Astrocyte (in vitro differentiated cells and primary cell): ENCODE measurements around the gene CD300E. TPM values are rescaled to one million over a fixed set of nuclear protein-coding genes. Genes with fewer than 3 reads are reported as not detected.

Experiments
- DNase-seq: peaks from one replicate; pipeline ENCODE4 v3.0.0-alpha.2; 2010; ENCODE audit warnings: low read depth
- FAIRE-seq: peaks from 2 replicates; lab custom pipeline; 2011; peaks lifted over from hg19 to GRCh38; lab: Jason Lieb, UNC
- H2AFZ ChIP-seq: 2 replicates; pipeline ENCODE4 v1.6.0; 2012; ENCODE audit warnings: low read depth, low read length, inconsistent platforms
- H3K27ac ChIP-seq: 2 replicates; pipeline ENCODE4 v1.5.1; 2011; ENCODE audit warnings: low read depth, low read length, inconsistent platforms
- H3K27me3 ChIP-seq: 2 replicates; pipeline ENCODE4 v1.6.0; 2011; ENCODE audit warnings: low read length, inconsistent platforms; ENCODE audit not compliant: insufficient read depth
- H3K36me3 ChIP-seq: 2 replicates; pipeline ENCODE4 v1.5.1; 2011; ENCODE audit warnings: low read length, inconsistent platforms; ENCODE audit not compliant: insufficient read depth
- H3K4me1 ChIP-seq: 2 replicates; pipeline ENCODE4 v1.5.1; 2011; ENCODE audit warnings: low read length, inconsistent platforms; ENCODE audit not compliant: insufficient read depth
- H3K4me2 ChIP-seq: 2 replicates; pipeline ENCODE4 v1.6.0; 2012; ENCODE audit warnings: low read length, inconsistent platforms
- H3K4me3 ChIP-seq: 2 replicates; pipeline ENCODE4 v1.5.1; 2011; ENCODE audit warnings: low read depth, mild to moderate bottlenecking, low read length, inconsistent platforms; ENCODE audit not compliant: insufficient read depth
- H3K79me2 ChIP-seq: 2 replicates; pipeline ENCODE4 v1.6.0; 2012; ENCODE audit warnings: mild to moderate bottlenecking, low read length, inconsistent platforms; ENCODE audit not compliant: insufficient read depth
- H3K9ac ChIP-seq: 2 replicates; pipeline ENCODE4 v1.6.0; 2012; ENCODE audit warnings: mild to moderate bottlenecking, low read length, inconsistent platforms
- H3K9me3 ChIP-seq: 2 replicates; pipeline ENCODE4 v1.5.1; 2012; ENCODE audit warnings: low read depth, mild to moderate bottlenecking, low read length, inconsistent platforms; ENCODE audit not compliant: insufficient read depth
- H4K20me1 ChIP-seq: 2 replicates; pipeline ENCODE4 v1.6.0; 2012; ENCODE audit warnings: low read length, inconsistent platforms; ENCODE audit not compliant: insufficient read depth
- H3K27ac Mint-ChIP-seq: one replicate; pipeline ENCODE4 v1.8.0; 2021; ENCODE audit warnings: mild to moderate bottlenecking, mixed read lengths; ENCODE audit not compliant: unreplicated experiment
- H3K27me3 Mint-ChIP-seq: one replicate; pipeline ENCODE4 v1.8.0; 2021; ENCODE audit warnings: low read depth, mixed read lengths; ENCODE audit not compliant: unreplicated experiment
- H3K36me3 Mint-ChIP-seq: one replicate; pipeline ENCODE4 v1.8.0; 2021; ENCODE audit warnings: low read depth, mixed read lengths; ENCODE audit not compliant: unreplicated experiment
- H3K4me1 Mint-ChIP-seq: one replicate; pipeline ENCODE4 v1.8.0; 2021; ENCODE audit warnings: low read depth, mixed read lengths; ENCODE audit not compliant: unreplicated experiment
- H3K4me3 Mint-ChIP-seq: one replicate; pipeline ENCODE4 v1.8.0; 2021; ENCODE audit warnings: mild to moderate bottlenecking, moderate library complexity, mixed read lengths; ENCODE audit not compliant: unreplicated experiment
- H3K9me3 Mint-ChIP-seq: one replicate; pipeline ENCODE4 v1.8.0; 2021; ENCODE audit warnings: mild to moderate bottlenecking, mixed read lengths; ENCODE audit not compliant: unreplicated experiment
- CTCF ChIP-seq: IDR thresholded peaks from 2 replicates; pipeline ENCODE4 v1.5.1; 2011; ENCODE audit warnings: low read depth, mild to moderate bottlenecking, inconsistent platforms, low read length, moderate library complexity; ENCODE audit not compliant: insufficient read depth
- EZH2 ChIP-seq: IDR thresholded peaks from 2 replicates; pipeline ENCODE4 v1.6.1; 2012; ENCODE audit warnings: mild to moderate bottlenecking, low read length, inconsistent platforms; ENCODE audit not compliant: insufficient read depth
- total RNA-seq: library from RNA; stranded (reverse); gene quantifications from 2 replicates; pipeline ENCODE4 v1.2.1, GENCODE V29; 2021

Gene CD300E
- total RNA-seq, 1 donor from 2014 or later: not detected

- H3K27ac Mint-ChIP-seq: no peak overlapping the region
- no peak overlapping the region for H3K4me3 ChIP-seq
- peaks cover 2% of the 10 kb centered on the region for H3K27me3 ChIP-seq
- no peak overlapping the region for H3K27ac ChIP-seq
- no peak for DNase-seq
- FAIRE-seq: no peak
- H3K27me3 Mint-ChIP-seq: peaks cover 49% of the 10 kb centered on the region
- H3K36me3 ChIP-seq: no peaks in the 10 kb centered on the region
- no peaks in the 10 kb centered on the region for H3K9me3 Mint-ChIP-seq
- no peak overlapping the region for H3K4me3 Mint-ChIP-seq
- TF ChIP-seq EZH2 (no peak), CTCF (no peak)
- no peak overlapping the region for H3K4me2 ChIP-seq
- no peaks in the 10 kb centered on the region for H3K79me2 ChIP-seq
- no peak overlapping the region for H2AFZ ChIP-seq
- H3K9ac ChIP-seq: no peak overlapping the region
- no peaks in the 10 kb centered on the region for H3K4me1 Mint-ChIP-seq
- H4K20me1 ChIP-seq: no peaks in the 10 kb centered on the region
- H3K9me3 ChIP-seq: no peaks in the 10 kb centered on the region
- H3K4me1 ChIP-seq: no peaks in the 10 kb centered on the region
- no peaks in the 10 kb centered on the region for H3K36me3 Mint-ChIP-seq
Observed at GRCh38 chr17:74658620-74659019, 35.1 kb upstream of the CD300E start.

- H3K4me3 ChIP-seq: no peak overlapping the region
- H3K9ac ChIP-seq: no peak overlapping the region
- H3K79me2 ChIP-seq: no peaks in the 10 kb centered on the region
- H3K27me3 Mint-ChIP-seq: peaks cover 75% of the 10 kb centered on the region
- no peaks in the 10 kb centered on the region for H3K4me1 Mint-ChIP-seq
- H4K20me1 ChIP-seq: no peaks in the 10 kb centered on the region
- TF ChIP-seq EZH2: no peak
- no peak for TF ChIP-seq CTCF
- H3K36me3 Mint-ChIP-seq: no peaks in the 10 kb centered on the region
- no peak overlapping the region for H3K27ac ChIP-seq
- no peaks in the 10 kb centered on the region for H3K9me3 ChIP-seq
- FAIRE-seq: no peak
- no peaks in the 10 kb centered on the region for H3K36me3 ChIP-seq
- no peak overlapping the region for H2AFZ ChIP-seq
- H3K4me3 Mint-ChIP-seq: no peak overlapping the region
- no peak overlapping the region for H3K27ac Mint-ChIP-seq
- DNase-seq: no peak
- H3K27me3 ChIP-seq: peaks cover 5% of the 10 kb centered on the region
- H3K4me1 ChIP-seq: no peaks in the 10 kb centered on the region
- no peak overlapping the region for H3K4me2 ChIP-seq
- no peaks in the 10 kb centered on the region for H3K9me3 Mint-ChIP-seq
Observed at GRCh38 chr17:74654742-74655141, 31.2 kb upstream of the CD300E start.

- TF ChIP-seq EZH2 (no peak), CTCF (no peak)
- H2AFZ ChIP-seq: no peak overlapping the region
- Mint-ChIP-seq H3K36me3 (no peaks in the 10 kb centered on the region), H3K27ac (no peak overlapping the region), H3K4me1 (no peaks in the 10 kb centered on the region), H3K4me3 (no peak overlapping the region), H3K27me3 (peaks cover 78% of the 10 kb centered on the region), H3K9me3 (no peaks in the 10 kb centered on the region)
- no peak overlapping the region for H3K4me3 ChIP-seq
- no peaks in the 10 kb centered on the region for H3K36me3 ChIP-seq
- no peak overlapping the region for H3K4me2 ChIP-seq
- no peak overlapping the region for H3K27ac ChIP-seq
- no peaks in the 10 kb centered on the region for H3K79me2 ChIP-seq
- H3K27me3 ChIP-seq: peaks cover 7% of the 10 kb centered on the region
- no peaks in the 10 kb centered on the region for H3K9me3 ChIP-seq
- no peaks in the 10 kb centered on the region for H3K4me1 ChIP-seq
- H4K20me1 ChIP-seq: no peaks in the 10 kb centered on the region
- FAIRE-seq (no peak), DNase-seq (no peak)
- no peak overlapping the region for H3K9ac ChIP-seq
Observed at GRCh38 chr17:74652020-74652419, 28.5 kb upstream of the CD300E start.
